Midbrain (tissue), 1 donor: ENCODE measurements around the gene TPX2.

Experiments used
- DNase-seq: peaks from one replicate; lab custom pipeline; 2025; lab: John Stamatoyannopoulos, UW

The TPX2 gene

GRCh38 chr20:31706607-31707257 is 32.4 kb upstream of the TPX2 start:
- no peak for DNase-seq

GRCh38 chr20:31707258-31707615 is 31.9 kb upstream of the TPX2 start:
- no peak for DNase-seq

GRCh38 chr20:31707994-31708735 is 30.9 kb upstream of the TPX2 start:
- no peak for DNase-seq

- no peak for DNase-seq
These were observed 30.2 kb upstream of the TPX2 start for GRCh38 chr20:31708736-31709534.

- DNase-seq = no peak
These were observed 29.2 kb upstream of the TPX2 start for GRCh38 chr20:31709939-31710338.

- no peak for DNase-seq
These were observed 28.5 kb upstream of the TPX2 start for GRCh38 chr20:31710423-31711108.

- no peak for DNase-seq
These were observed 27.6 kb upstream of the TPX2 start for GRCh38 chr20:31711179-31712111.

GRCh38 chr20:31712112-31712553 is 27.0 kb upstream of the TPX2 start:
- DNase-seq = peak; percentile 57

GRCh38 chr20:31712564-31713311 is 26.4 kb upstream of the TPX2 start:
- peak; percentile 88 for DNase-seq

- no peak for DNase-seq
These were observed 25.5 kb upstream of the TPX2 start for GRCh38 chr20:31713312-31714273.

GRCh38 chr20:31715766-31716165 is 23.3 kb upstream of the TPX2 start:
- DNase-seq = no peak

GRCh38 chr20:31716351-31716750 is 22.7 kb upstream of the TPX2 start:
- DNase-seq = no peak

GRCh38 chr20:31716818-31717477 is 22.1 kb upstream of the TPX2 start:
- no peak for DNase-seq

- no peak for DNase-seq
These were observed 21.4 kb upstream of the TPX2 start for GRCh38 chr20:31717478-31718201.

GRCh38 chr20:31718952-31719643 is 20.0 kb upstream of the TPX2 start:
- DNase-seq = no peak

GRCh38 chr20:31719644-31720485 is 19.2 kb upstream of the TPX2 start:
- DNase-seq = peak; percentile 60
